OCI-LY1 (cell line): Measurements from ENCODE around the gene FBXL4.

Experiments
- CTCF ChIP-seq: fragments of 200-600 bp; sonication (generic), shearing (Covaris generic); IDR thresholded peaks from 2 replicates; pipeline ENCODE4 v1.5.1; 2017; ENCODE audit warnings: mild to moderate bottlenecking, antibody characterized with exemption, low read length, moderate library complexity, mixed read lengths
- EZH2 ChIP-seq: fragments of 200-600 bp; sonication (generic), shearing (Covaris generic); IDR thresholded peaks from 2 replicates; pipeline ENCODE4 v1.8.0; 2017; ENCODE audit warnings: borderline replicate concordance, mixed run types, mild to moderate bottlenecking, antibody characterized with exemption, low read length, moderate library complexity, mixed read lengths

GRCh38 chr6:98931696-98932095 lies 16.1 kb downstream of the FBXL4 start:
- no peak for TF ChIP-seq CTCF
- no peak for TF ChIP-seq EZH2
